NCI-H774 (cell line): Measurements from ENCODE around the gene RBM19.
"Not testable (repeated sequence)": the region's sequence is repeated elsewhere in the genome, so short reads cannot be mapped to it uniquely, and the experiment has no call there.

Experiments used
- DNase-seq: peaks from one replicate; lab custom pipeline; 2025; lab: John Stamatoyannopoulos, UW

RBM19 gene

DNA sequence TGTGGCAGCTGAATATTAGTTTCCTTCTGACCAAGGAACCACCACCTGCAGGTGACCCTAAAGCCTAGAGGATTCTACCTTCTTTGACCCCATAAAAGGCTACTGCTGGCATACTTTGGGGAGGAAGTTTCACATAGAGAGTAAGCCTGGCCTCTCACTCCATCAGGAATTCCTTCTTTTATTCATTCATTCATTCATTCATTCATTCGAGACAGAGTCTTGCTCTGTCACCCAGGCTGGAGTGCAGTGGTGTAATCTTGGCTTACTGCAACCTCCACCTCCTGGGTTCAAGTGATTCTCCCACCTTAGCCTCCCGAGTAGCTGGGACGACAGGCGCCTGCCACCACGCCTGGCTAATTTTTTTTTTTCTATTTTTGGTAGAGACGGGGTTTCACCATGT, 64.8 kb downstream of the RBM19 start:
- DNase-seq: not testable (repeated sequence)

DNA sequence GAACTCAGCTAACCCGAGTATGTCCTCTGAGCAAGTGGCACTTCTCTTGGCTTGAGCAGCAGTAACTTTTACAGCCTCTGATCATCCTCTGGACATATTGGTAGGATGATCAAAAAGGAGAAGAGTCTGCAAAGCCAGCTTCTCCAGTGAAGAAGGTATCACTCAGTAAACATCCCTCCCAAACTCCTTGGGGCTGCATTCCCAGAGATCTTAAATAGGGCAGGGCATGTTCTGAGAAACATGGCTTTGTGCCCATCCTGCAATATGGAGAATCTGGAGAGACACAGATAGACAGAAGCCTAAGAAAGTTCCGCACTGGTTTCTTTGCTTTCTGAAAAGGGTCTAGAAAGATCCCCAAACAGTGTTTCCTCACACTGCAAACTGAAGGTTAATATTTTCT, 65.4 kb downstream of the RBM19 start:
- no peak for DNase-seq

DNA sequence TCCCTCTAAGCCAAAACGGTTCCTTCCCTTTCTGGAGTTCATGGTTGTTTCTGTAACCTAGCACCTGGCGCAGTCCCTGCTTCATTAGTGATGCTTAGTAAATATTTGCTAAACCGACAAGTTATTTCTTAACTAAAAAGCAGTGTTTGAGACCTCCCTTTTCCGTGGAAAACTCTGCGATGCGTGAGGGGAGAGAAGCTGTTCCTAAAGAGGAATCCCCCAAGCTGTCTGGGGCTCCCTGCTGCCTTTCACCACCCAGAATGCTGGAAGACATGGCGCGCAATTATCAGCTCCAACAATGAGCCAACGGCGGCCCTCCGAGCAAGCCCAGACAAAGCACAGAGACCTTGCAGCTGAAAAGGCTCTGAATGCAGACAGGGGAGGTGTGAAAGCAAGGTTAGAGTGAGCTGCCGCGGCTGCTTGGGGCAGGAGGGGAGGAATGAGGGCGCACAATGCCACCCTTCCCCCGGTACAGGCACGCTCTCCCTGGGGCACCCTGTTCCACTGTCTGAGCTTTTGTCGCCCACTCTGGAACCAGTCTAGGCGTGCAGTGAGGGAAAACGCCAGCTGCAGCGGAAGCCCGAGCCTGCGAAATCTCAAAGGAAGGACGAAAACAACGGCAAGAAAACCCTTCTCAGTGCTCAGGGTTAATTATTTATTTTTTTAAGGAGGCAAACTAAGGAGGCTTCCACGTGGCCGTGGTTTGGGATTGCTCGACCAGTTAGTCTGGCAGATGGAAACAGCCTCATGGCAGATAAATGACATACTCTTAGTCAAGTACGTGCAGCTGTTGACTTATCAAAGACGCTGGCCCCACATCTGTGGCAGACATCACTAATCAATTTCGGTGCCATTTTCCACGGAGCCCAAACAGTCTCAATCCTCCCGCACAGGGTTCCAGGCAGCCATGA, 66.3 kb downstream of the RBM19 start:
- DNase-seq: peak; percentile 59

DNA sequence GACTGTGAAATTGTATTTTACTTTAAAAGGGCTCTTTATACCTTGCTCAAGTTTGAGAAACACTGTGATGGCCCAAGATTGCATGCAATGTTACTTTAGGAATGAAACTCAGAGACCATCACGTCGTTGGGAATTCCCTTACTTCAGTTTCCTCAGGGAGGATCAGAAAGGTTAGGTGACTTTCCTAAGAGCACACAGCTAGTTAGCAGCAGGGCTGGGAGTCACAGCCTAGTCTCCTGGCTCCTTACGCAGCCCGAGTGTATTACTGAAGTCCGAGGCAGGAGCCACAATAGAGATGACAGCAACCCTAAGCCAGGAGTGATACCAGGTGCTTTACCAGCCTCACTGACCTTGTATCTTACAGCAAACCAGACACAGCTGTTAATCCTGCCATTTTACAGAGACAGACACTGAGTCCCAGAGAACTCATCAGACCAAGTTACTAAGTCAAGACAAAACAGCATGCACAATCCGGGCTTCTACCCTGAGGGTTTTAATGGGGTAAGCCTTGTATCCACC, 67.0 kb downstream of the RBM19 start:
- DNase-seq: no peak

DNA sequence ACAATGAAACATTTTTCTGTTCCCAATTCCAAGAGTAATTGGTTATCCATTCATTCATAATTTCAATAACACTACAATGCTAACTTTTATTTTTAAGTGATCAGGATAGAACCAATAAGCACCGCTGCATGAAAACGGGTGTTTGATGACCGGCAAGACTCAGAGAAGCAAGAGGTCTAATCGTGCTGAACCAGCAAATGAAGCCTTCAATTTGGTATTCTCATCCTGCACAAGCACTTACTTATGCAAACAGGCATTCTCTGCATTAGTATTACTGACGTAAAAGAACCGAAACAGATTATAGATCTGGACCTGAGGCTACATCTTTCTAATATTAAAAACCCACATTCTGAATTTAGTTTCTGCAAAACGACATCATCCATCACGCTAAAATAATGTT, 67.7 kb downstream of the RBM19 start:
- DNase-seq: no peak

DNA sequence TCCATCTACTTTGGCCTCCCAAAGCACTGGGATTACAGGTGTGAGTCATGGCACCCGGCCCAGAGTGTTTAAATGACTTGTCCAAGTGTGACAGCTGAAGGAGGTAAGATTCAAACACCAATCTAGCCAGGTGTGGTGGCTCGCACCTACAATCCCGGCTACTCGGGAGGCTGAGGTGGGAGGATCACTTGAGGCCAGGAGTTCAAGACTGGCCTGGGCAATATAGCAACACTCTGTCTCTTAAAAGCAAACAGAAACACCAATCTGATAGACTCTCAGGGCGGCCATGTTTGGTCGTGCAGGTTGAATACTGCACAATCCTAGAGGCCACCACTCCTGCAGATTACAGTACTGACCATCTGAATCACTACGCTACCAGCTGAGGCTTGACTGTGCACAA, 68.7 kb downstream of the RBM19 start:
- no peak for DNase-seq

DNA sequence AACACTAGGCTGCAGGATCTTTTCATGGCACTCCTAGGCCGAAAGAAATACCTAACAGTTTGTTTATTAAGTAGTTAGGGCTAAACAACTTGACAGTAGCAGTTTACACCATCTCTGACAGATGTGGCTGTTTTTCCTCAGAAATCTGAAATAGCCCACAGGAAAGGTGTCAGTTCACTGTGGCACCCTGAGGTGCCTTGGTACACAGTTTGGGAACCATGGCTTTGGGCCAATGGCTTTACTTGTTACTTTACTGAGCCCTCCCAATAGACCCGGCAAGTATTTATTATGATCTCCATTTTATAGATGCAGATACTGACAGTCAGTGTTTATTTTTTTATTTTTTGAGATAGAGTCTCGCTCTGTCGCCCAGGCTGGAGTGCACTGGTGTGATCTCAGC, 69.3 kb downstream of the RBM19 start:
- DNase-seq: no peak

DNA sequence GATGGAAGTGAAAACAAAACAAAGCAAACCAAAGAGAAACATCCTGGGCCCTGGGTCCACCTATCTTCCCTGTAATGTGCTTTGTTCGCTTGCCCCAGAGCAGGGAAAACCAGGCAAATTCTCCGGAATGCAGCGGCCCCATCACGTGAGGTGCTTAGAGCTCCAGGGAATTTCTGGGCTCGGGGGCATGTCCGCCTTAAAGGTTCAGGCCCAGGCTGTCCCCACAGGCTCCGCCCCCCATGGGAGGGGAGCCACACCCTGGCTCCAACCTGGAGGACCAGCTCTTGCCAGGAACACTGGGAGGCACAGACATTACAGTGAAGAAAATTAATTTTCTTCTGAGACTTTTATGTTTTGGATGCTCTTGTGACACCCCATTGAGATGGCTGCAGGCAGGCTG, 69.9 kb downstream of the RBM19 start:
- no peak for DNase-seq

DNA sequence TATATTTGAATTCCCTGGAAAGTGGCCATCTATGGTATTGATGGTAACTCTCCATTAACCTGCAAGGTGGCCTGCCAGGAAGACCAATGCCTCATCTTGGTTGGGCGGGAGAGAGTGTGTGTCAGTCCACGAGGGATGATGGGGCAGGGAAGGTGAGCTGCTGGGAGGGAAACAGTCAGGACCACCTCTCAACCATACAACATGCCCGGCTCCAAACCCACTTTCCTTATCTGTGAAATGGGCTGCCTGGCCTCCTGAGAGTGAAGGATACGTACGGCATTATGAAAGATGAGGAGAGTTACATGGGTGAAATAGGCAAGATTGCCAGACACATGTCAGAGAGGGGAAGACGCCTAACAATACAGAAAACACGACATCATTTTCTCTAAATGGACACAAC, 70.9 kb downstream of the RBM19 start:
- DNase-seq: no peak

DNA sequence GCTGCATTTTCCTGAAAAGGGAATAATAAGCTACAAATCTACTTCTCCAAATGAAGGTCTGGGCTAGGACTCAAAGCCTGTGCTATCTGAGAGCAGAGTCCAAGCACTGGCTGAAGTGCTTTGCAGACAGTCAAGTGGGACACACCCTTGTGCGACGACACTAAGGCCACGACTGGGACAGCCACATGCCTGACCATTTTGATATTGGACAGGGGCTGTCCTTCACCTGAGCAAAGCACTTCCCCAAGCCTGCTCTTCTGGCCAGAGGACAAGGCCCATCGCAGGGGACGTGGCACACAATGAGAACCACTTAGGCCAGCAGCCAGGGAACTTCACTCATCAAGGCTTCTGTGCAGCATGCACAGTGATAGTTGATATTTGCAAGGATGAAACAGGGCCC, 71.4 kb downstream of the RBM19 start:
- no peak for DNase-seq

DNA sequence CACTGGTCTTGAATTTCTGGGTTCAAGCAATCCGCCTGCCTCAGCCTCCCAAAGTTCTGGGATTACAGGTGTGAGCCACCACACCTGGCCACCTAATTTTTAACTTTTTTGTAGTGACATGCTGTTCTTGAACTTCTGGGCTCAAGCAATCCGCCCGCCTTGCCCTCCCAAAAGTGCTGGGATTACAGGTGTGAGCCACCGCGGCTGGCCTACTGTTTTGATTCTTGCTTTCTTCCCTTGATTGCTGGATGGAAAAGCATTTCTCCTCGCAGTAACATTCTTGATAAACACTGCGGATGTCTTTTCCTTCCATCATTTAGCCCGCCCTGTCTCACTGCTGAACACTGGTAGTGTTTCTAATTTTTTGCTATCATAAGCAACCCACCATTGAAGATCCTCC, 72.9 kb downstream of the RBM19 start:
- DNase-seq: no peak

DNA sequence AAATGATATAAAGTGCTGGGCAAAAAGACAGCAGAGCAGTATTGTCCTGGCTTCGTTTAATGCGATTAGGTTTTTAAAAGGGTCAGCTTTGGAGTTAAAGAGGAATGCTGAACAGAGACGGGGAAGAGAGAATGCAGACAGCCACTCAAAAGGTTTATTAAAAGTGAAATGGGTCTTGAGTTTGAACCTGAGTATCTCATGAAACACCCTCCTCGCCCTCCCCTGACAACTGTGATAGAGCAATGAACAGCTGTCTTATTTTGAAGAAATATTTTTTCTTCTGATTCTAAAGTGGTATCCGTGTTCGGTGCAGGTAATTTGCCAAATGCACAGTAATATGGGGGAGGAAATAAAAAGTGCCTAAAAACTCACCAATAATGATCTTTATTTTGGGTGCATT, 73.6 kb downstream of the RBM19 start:
- no peak for DNase-seq

DNA sequence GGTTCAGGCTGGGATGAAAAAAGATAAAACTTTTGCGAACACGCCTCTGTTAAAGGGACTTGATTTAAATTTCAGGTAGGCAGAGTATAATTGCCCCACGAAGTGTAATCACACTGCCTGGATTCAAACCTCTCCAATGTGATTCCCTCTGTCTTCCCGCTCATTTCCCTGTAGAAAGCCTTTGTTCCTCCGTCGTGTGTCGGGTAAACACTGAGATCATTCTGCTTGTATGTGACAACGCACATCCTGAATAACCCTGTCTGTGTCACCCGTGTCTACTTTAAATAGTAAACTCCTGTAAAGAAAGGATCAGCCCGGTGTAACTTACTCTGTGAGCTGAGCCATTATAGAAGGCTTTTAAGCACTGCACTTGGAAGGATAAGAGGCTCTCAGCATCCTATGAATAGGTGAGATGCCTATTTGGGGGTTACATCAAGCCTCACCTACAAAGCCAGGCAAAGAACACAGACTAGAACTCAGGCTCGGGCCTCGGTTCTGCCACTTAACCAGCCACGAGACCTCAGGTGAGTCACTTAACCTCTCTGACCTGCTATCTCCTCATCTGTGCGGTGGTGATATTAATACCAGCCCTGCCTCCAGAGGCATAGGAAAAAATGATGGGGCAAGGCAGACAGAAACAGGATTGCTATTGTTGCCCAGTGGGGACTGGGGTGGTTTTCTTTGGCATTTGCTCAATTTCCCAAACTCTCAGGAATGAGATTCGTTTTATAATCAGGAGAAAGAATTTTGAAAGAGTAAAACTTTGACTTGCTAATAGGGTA, 74.2 kb downstream of the RBM19 start:
- DNase-seq: peak; percentile 58

DNA sequence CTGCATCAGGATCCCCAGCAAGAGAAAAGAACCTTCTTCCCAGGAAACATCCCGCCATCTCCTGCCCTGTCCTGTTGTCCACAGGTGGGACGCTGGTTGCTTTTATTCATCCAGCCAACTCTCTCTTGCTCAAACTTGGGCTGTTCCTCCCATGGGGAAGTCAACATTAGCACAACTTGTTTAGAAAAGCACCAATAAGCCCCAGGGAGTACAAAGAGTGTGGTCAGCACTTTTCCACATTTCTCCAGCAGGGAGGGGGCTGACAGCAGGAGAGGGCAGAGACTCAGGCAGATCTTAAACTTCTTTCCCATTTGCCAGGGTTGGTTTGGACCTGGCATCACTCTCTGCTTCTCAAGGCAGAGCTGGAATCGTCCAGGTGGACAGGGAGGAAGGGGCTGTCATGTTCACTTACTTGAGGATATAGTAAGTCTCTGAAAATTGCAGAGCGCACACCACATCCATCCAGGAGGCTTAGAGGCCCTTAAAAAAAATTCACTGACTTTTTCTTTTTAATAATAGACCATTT, 74.9 kb downstream of the RBM19 start:
- DNase-seq: no peak

DNA sequence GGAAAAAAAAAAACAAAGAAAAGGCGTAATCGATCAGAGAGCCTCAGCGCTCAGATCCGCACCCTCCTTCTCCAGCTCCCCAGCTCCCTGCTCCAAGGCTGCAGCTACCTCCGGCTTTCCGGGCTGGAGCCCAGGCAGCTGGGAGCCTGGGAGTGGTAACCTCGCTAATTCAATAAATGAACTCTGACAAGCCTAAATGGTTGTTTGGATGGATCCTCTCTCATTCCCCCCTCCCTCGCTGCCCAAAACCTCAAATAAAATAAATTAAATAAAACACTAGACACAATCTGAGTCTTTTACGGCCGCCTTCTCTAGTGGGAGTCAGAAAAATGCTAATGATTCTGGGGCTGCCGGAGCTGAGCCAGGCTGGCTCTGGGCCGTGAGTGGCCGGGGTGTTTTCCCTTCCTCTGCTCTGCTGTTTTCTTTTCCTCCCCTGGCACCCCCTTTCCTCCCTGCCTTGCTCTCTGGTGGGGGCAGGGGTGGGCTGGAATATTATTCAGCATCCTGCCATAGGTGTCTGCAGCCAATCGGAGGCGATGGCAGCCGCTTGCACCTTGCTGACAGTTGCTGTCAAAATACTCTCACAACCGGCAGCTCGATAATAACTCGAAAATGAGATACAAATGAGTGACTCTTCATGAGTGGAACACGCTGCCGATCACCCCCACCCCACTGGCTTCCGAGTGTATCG, 76.1 kb downstream of the RBM19 start:
- no peak for DNase-seq

DNA sequence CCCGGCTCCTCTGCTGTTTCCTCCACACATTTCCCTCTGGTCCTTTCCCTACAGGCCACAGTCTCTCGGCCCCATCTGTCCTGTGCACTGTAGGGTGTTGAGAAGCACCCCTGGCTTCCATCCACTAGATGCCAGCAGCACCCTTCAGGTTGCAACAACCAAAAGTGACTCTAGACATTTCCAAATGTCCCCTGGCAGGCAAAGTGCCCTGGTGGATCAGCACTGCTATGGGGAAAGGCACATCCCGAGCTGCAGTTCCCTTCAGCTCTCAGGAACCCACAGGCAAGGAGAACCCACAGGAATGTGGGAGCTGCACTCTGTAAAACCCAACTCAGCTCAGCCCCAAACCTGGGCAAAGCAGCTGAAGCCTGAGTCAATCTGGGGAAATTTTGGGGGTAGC, 77.0 kb downstream of the RBM19 start:
- DNase-seq: no peak

DNA sequence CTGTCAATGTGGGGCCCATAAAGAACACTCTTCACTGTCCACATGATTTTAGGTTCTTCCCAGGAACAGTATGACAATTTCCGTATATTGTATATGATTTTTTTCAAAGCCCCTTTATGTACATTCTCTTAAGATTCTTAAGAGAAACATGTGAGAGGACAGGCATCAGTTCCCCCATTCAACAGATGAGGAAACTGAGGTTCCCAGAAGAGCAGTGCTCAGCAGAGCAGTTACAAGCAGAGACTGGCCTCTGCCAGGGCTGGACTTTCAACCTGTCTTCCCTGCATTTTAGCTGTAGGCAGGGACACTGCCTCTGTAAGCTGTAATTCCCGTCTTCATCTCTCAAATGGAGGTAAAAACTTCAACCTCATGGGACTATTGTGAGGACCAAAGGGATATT, 77.7 kb downstream of the RBM19 start:
- no peak for DNase-seq

DNA sequence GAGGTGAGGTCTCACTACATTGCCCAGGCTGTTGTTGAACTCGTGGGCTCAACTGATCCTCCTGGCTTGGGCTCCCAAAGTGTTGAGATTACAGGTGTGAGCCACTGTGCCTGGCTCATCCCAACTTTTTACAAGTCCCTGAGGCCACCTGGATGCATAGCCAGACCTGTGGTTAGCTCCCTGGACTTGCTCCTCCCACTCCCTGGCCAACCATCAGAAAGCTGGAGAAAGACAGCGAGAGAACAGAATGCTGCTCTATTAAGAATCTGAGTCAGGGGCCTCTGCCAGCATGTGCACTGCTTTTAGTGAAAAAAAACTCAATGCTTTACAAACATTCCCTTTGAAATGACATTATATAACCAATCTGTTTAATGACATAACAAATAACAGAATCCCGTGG, 78.2 kb downstream of the RBM19 start:
- DNase-seq: no peak

DNA sequence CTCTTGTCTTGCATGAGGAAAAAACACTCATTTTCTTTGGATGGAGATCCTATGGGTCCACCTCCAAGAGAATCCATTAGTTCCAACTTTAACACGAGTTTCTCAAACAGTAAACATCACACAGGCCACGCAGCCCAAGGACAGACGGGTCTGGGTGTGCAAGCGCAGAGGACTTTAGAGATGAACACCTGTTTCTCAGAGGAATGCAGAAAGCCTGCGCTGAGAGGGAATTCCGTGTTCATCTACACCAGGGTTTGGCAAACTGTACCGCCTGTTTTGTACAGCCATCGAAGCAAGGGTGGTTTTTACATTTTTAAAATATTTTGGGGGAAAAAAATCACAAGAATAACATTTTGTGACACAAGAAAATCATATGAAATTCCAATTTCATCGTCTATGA, 79.4 kb downstream of the RBM19 start:
- no peak for DNase-seq

DNA sequence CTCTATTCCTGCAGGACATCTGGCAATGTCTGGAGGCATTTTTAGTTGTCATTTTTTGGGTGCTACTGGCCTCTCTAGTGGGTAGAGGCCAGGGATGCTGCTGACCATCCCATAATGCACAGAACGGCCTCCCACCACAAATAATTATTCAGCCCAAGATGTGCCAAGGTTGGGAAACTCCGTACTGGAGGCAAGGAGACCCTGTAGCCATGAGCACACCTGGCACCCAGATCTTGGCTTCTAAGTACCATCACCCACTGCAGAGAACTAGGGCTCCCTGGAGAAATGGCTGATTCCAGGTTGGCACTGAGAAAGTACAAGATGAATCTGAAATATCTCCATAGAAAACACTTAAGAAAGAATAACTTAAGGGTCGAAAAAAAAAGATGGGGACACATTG, 81.7 kb downstream of the RBM19 start:
- DNase-seq: no peak

DNA sequence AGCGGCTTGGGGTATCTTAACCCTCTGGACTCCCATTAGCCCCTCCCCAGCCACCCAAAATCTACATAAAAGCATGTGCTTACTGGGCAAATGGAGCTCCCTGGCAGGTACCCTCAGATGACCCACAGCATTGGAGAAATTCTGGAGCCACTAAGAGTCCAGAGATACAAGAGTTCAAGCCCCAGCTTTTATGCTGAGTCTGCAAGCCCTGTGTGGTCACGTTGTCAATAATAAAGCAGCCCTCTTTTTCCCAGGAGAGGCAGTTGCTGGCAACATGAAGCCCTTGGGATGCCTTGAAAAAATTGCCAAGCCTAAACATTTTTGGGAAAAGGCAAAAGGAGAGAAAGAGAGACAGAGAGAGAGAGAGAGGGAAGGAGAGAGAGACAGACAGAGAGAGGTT, 83.4 kb downstream of the RBM19 start:
- no peak for DNase-seq
